Parathyroid adenoma (tissue), 2 donors: ENCODE measurements around the gene PTAR1.

Experiments
- H2AFZ ChIP-seq: fragments of 300-600 bp; sonication (generic); one replicate; pipeline ENCODE4 v1.7.0; 2017; ENCODE audit warnings: antibody characterized with exemption, mild to moderate bottlenecking
- H3K27ac ChIP-seq: fragments of 300-600 bp; sonication (generic); one replicate; pipeline ENCODE4 v1.7.0; 2017
- H3K27me3 ChIP-seq: fragments of 300-600 bp; sonication (generic); one replicate; pipeline ENCODE4 v1.7.0; 2017; ENCODE audit warnings: low read length; ENCODE audit not compliant: control insufficient read depth, insufficient read depth
- H3K36me3 ChIP-seq: fragments of 300-600 bp; sonication (generic); one replicate; pipeline ENCODE4 v1.7.0; 2017; ENCODE audit warnings: low read length; ENCODE audit not compliant: control insufficient read depth, insufficient read depth
- H3K4me1 ChIP-seq: fragments of 300-600 bp; sonication (generic); one replicate; pipeline ENCODE4 v1.7.0; 2017; ENCODE audit warnings: control low read depth
- H3K4me2 ChIP-seq: fragments of 300-600 bp; sonication (generic); one replicate; pipeline ENCODE4 v1.7.0; 2017; ENCODE audit warnings: low read length
- H3K4me3 ChIP-seq: fragments of 300-600 bp; sonication (generic); one replicate; pipeline ENCODE4 v1.7.0; 2017; ENCODE audit warnings: low read depth, low read length
- H3K79me2 ChIP-seq: fragments of 300-600 bp; sonication (generic); one replicate; pipeline ENCODE4 v1.7.0; 2017; ENCODE audit warnings: control low read depth
- H3K9ac ChIP-seq: fragments of 300-600 bp; sonication (generic); one replicate; pipeline ENCODE4 v1.7.0; 2017; ENCODE audit warnings: mild to moderate bottlenecking
- H3K9me3 ChIP-seq: fragments of 300-600 bp; sonication (generic); one replicate; pipeline ENCODE4 v1.7.0; 2017; ENCODE audit warnings: low read length; ENCODE audit not compliant: control insufficient read depth
- TF ChIP-seq, protein P1 (sequence below): fragments of 300-600 bp; sonication (generic); IDR thresholded peaks from one replicate; pipeline ENCODE4 v1.7.0; 2017; ENCODE audit warnings: antibody characterized with exemption, mild to moderate bottlenecking
- donor health status: primary hyperparathyroidism.

PTAR1 gene

DNA sequence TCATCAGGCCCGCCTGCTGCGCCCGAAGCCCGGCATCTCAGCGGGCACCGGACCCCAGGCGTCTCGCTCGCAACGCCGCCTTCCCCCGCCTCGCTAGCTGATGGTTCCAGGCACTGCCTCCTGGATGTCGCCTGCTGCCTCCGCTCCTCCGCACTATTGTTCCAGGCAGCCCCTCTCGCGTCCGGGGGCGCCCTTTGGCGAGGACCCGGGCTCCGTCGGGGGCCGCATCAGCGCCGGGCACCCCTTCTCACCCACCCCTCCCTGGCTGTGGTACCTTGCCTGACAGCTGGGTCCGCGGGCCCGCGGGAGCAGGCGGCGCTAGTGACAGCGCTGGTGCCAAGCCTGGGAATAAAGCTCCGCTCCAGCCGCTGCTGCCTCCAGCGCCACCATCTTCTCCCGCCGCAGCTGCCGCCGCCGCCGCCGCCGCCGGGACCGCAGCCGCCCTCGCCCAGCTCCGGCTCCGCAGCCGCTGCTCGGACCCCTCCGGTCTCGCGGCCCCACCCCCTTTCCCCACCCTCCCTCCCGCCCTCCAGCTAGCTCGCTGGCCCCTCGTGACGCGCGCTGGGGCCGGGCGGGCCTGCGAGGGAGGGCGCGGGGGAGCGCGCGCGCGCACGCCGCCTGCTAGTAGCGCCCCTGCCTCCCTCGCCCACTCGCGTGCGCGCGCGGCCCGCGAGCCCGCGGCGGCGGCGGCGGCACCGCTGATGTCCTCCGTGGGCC lies 87.8 kb downstream of the PTAR1 start, which contains the start of gene APBA1:
Gene APBA1, minus strand, starts transcription at position 493 of the 717 bp plus-strand sequence.
- Histone ChIP-seq H3K4me3 (peak within 1 kb of the TSS; percentile 73), H3K4me2 (peak within 1 kb of the TSS; percentile 98), H3K36me3 (no peaks in the 10 kb centered on the region), H3K9me3 (no peaks in the 10 kb centered on the region), H3K4me1 (peaks cover 6% of the 10 kb centered on the region), H3K27me3 (no peaks in the 10 kb centered on the region), H3K27ac (peak within 1 kb of the TSS; percentile 57), H2AFZ (peak within 1 kb of the TSS; percentile 89), H3K9ac (no peak within 1 kb of the TSS), H3K79me2 (no peaks in the 10 kb centered on the region)
- TF ChIP-seq, protein P1, sequence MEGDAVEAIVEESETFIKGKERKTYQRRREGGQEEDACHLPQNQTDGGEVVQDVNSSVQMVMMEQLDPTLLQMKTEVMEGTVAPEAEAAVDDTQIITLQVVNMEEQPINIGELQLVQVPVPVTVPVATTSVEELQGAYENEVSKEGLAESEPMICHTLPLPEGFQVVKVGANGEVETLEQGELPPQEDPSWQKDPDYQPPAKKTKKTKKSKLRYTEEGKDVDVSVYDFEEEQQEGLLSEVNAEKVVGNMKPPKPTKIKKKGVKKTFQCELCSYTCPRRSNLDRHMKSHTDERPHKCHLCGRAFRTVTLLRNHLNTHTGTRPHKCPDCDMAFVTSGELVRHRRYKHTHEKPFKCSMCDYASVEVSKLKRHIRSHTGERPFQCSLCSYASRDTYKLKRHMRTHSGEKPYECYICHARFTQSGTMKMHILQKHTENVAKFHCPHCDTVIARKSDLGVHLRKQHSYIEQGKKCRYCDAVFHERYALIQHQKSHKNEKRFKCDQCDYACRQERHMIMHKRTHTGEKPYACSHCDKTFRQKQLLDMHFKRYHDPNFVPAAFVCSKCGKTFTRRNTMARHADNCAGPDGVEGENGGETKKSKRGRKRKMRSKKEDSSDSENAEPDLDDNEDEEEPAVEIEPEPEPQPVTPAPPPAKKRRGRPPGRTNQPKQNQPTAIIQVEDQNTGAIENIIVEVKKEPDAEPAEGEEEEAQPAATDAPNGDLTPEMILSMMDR = no peak

DNA sequence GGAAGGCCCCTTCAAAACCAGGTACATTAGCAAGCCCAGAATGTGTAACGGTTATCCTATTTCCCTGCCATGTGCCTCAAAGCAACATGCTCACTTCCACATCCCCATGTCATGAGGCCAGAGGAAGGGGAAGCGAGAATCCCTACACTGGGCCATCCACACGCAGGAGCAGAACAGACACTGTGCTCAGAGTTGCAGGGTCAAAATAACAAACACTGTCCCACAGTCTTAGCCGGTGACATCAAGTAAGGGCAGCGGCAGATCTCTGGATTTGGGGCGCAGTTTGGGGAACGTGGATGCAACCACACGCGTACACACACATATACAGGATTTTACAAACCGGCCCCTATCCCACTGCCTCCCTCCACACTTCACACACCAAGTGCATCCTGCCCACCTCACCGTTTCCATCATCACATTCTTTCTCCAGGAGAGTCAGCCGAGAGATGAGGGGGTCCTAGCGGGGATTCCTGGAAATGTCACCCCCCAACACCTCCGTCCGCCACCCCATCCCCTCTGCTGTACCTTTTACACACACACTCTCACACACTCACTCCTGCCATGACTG lies 88.4 kb downstream of the PTAR1 start:
- H3K27me3 ChIP-seq = no peaks in the 10 kb centered on the region

DNA sequence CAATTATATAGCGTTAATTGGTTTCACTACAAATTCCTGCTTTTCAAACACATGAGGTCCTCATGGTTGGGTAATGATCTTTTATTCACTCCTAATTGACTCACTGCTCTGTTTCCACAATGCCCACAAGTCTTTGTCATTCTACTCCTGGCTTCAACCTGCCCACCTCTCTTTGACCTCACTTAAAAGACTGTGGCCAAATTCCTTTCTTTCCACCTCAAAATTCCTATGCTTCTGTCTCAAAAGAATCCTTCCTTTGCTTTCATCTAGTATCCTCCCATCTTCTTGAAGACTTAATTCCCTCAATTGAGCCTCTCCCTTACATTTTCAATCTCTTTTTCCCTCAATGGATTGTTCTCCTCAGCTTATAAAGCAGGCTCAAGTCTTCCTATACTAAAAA lies 92.5 kb downstream of the PTAR1 start:
- H3K36me3 ChIP-seq = no peaks in the 10 kb centered on the region
- H3K9ac ChIP-seq = no peak overlapping the region
- no peak overlapping the region for H3K27ac ChIP-seq
- H3K79me2 ChIP-seq = no peaks in the 10 kb centered on the region
- H3K4me1 ChIP-seq = no peaks in the 10 kb centered on the region
- no peaks in the 10 kb centered on the region for H3K27me3 ChIP-seq
- no peaks in the 10 kb centered on the region for H3K9me3 ChIP-seq
- H2AFZ ChIP-seq = no peak overlapping the region
- no peak overlapping the region for H3K4me2 ChIP-seq
- TF ChIP-seq, protein P1 = no peak
- H3K4me3 ChIP-seq = no peak overlapping the region

More for the DNA sequence above, 88.4 kb downstream of the PTAR1 start:
- Histone ChIP-seq H2AFZ (peak overlapping the region; percentile 89), H3K4me3 (peak overlapping the region; percentile 66), H3K27ac (no peak overlapping the region), H3K4me1 (peaks cover 6% of the 10 kb centered on the region), H3K79me2 (no peaks in the 10 kb centered on the region), H3K36me3 (no peaks in the 10 kb centered on the region), H3K9me3 (no peaks in the 10 kb centered on the region), H3K9ac (no peak overlapping the region), H3K4me2 (peak overlapping the region; percentile 94)
- TF ChIP-seq, protein P1 = no peak

DNA sequence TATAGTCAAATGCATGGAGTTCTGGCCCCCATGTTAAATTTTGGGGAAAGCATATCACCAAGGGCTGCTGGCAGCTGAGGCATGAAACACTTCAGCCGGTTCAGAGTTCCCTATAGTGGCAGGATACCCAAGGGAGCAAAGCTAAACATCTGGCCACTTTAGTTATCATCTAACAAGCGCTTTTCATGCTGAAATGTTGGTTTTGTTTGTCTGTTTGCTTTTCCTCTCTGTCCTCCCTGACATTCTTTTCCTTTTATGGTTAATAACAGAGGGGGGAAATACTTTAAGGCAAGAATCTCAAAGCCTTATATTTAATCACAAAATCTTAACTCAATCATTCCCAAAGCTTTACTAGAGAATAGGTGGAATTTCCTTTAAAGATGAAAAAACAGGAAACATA lies 99.5 kb downstream of the PTAR1 start:
- H3K4me2 ChIP-seq = no peak overlapping the region
- no peaks in the 10 kb centered on the region for H3K4me1 ChIP-seq
- H3K9me3 ChIP-seq = no peaks in the 10 kb centered on the region
- TF ChIP-seq, protein P1 = no peak
- no peak overlapping the region for H3K4me3 ChIP-seq
- H3K9ac ChIP-seq = no peak overlapping the region
- H3K27me3 ChIP-seq = no peaks in the 10 kb centered on the region
- no peak overlapping the region for H3K27ac ChIP-seq
- H3K79me2 ChIP-seq = no peaks in the 10 kb centered on the region
- no peak overlapping the region for H2AFZ ChIP-seq
- H3K36me3 ChIP-seq = no peaks in the 10 kb centered on the region
